Measurements from ENCODE around the gene LILRA5.

The LILRA5 gene

DNA sequence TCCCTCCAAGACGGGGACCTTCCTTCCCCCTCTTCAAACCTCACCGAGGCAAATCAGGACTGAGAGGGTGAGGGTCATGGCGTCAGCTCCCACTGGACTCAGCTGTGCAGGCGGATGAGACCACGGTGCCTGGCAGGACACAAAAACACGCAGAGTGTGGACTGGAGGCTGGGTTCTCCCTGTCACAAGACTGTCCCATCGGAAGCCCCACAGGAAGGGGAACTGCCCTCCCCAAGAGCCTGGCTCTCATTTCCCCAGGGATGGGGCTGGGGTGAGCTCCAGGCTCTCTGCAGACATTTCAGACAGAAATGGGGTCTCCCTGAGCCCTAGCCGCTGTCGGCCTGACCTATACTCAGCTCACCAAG, 55.9 kb downstream of the LILRA5 start, which contains the start of gene LILRB5:
Gene LILRB5 (minus strand): TSS at position 158 of the 365 bp plus-strand sequence. CDS start 80 bp downstream, at position 78.
- H3K4me3 ChIP-seq (ENCODE audit: low read depth, low read length): no peak within 1 kb of the TSS
- TF ChIP-seq, protein P1, sequence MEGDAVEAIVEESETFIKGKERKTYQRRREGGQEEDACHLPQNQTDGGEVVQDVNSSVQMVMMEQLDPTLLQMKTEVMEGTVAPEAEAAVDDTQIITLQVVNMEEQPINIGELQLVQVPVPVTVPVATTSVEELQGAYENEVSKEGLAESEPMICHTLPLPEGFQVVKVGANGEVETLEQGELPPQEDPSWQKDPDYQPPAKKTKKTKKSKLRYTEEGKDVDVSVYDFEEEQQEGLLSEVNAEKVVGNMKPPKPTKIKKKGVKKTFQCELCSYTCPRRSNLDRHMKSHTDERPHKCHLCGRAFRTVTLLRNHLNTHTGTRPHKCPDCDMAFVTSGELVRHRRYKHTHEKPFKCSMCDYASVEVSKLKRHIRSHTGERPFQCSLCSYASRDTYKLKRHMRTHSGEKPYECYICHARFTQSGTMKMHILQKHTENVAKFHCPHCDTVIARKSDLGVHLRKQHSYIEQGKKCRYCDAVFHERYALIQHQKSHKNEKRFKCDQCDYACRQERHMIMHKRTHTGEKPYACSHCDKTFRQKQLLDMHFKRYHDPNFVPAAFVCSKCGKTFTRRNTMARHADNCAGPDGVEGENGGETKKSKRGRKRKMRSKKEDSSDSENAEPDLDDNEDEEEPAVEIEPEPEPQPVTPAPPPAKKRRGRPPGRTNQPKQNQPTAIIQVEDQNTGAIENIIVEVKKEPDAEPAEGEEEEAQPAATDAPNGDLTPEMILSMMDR (conservative IDR thresholded peaks at IDR 0.05; ENCODE audit: low read depth, low read length): no peak
- DNase-seq (ENCODE audit: low read depth): no peak
